Retinal pigment epithelial cell (primary cell): ENCODE measurements around the gene RPS21.

Experiments used
- DNase-seq: peaks from one replicate; pipeline ENCODE4 v3.0.0-alpha.2; 2010; ENCODE audit warnings: low read depth
- H3K4me3 ChIP-seq: 2 replicates; pipeline ENCODE4 v1.5.1; 2011; ENCODE audit warnings: mild to moderate bottlenecking, low read length, control low read depth, moderate library complexity
- CTCF ChIP-seq: conservative IDR thresholded peaks from 2 replicates; pipeline ENCODE4 v1.5.1; 2011; ENCODE audit warnings: low read depth, low read length, control low read depth, inconsistent platforms

RPS21 gene

GRCh38 chr20:62428002-62428372, 41.1 kb downstream of the RPS21 start:
- no peak overlapping the region for H3K4me3 ChIP-seq
- TF ChIP-seq CTCF = no peak
- no peak for DNase-seq

- TF ChIP-seq CTCF = no peak
These were observed 41.7 kb downstream of the RPS21 start for GRCh38 chr20:62428396-62429295.

GRCh38 chr20:62429455-62430310, 42.8 kb downstream of the RPS21 start:
- H3K4me3 ChIP-seq = no peak overlapping the region
- no peak for DNase-seq
- no peak for TF ChIP-seq CTCF

More at GRCh38 chr20:62428396-62429295, 41.7 kb downstream of the RPS21 start:
- H3K4me3 ChIP-seq = no peak overlapping the region
- DNase-seq = no peak

- TF ChIP-seq CTCF = no peak
- no peak overlapping the region for H3K4me3 ChIP-seq
- DNase-seq = no peak
These were observed 43.5 kb downstream of the RPS21 start for GRCh38 chr20:62430311-62430853.

- no peak for DNase-seq
- no peak overlapping the region for H3K4me3 ChIP-seq
- no peak for TF ChIP-seq CTCF
These were observed 44.1 kb downstream of the RPS21 start for GRCh38 chr20:62430866-62431447.

- DNase-seq = no peak
- no peak for TF ChIP-seq CTCF
- H3K4me3 ChIP-seq = no peak overlapping the region
These were observed 47.0 kb downstream of the RPS21 start for GRCh38 chr20:62433658-62434497.
